Loucy (cell line): ENCODE measurements around the gene MESD.

Experiments
- H2AFZ ChIP-seq: fragments of 200-600 bp; sonication (generic); 2 replicates; pipeline ENCODE4 v1.6.0; 2016; ENCODE audit warnings: antibody characterized with exemption, mild to moderate bottlenecking, low read length, moderate library complexity
- H3F3A ChIP-seq: fragments of 200-600 bp; 2 replicates; pipeline ENCODE4 v1.6.0; 2016; ENCODE audit warnings: antibody characterized with exemption, low read depth, mild to moderate bottlenecking
- H3K27me3 ChIP-seq: fragments of 200-600 bp; sonication (generic); 2 replicates; pipeline ENCODE4 v1.6.1; 2014; ENCODE audit warnings: low read length, mild to moderate bottlenecking; ENCODE audit not compliant: insufficient read depth, poor library complexity, severe bottlenecking
- H3K36me3 ChIP-seq: fragments of 200-600 bp; sonication (generic); 2 replicates; pipeline ENCODE4 v1.6.1; 2016; ENCODE audit warnings: low read length; ENCODE audit not compliant: insufficient read depth
- H3K4me1 ChIP-seq: fragments of 200-600 bp; sonication (generic); 2 replicates; pipeline ENCODE4 v1.5.1; 2014; ENCODE audit warnings: low read length, mild to moderate bottlenecking; ENCODE audit not compliant: insufficient read depth, poor library complexity, severe bottlenecking
- H3K4me2 ChIP-seq: fragments of 200-600 bp; sonication (generic); 2 replicates; pipeline ENCODE4 v1.6.0; 2014; ENCODE audit warnings: antibody characterized with exemption, low read length, low read depth, mild to moderate bottlenecking; ENCODE audit not compliant: poor library complexity, severe bottlenecking
- H3K4me3 ChIP-seq: fragments of 200-600 bp; sonication (generic); 2 replicates; pipeline ENCODE4 v1.5.1; 2014; ENCODE audit warnings: low read length, mild to moderate bottlenecking, mixed read lengths; ENCODE audit not compliant: poor library complexity, severe bottlenecking
- H3K79me2 ChIP-seq: fragments of 200-600 bp; sonication (generic); 2 replicates; pipeline ENCODE4 v1.6.1; 2014; ENCODE audit warnings: low read length; ENCODE audit not compliant: insufficient read depth
- H3K9ac ChIP-seq: fragments of 200-600 bp; sonication (generic); 2 replicates; pipeline ENCODE4 v1.6.0; 2014; ENCODE audit warnings: mild to moderate bottlenecking, low read depth, low read length, moderate library complexity; ENCODE audit not compliant: poor library complexity, severe bottlenecking
- H3K9me2 ChIP-seq: fragments of 200-600 bp; sonication (generic); replicated peaks from 2 replicates; pipeline ENCODE4 v1.6.1; 2016; ENCODE audit warnings: low read depth, low read length, mixed read lengths
- H3K9me3 ChIP-seq: fragments of 200-600 bp; sonication (generic); 2 replicates; pipeline ENCODE4 v1.6.1; 2014; ENCODE audit warnings: mild to moderate bottlenecking, antibody characterized with exemption, low read length, low read depth; ENCODE audit not compliant: insufficient read depth
- H4K20me1 ChIP-seq: fragments of 200-600 bp; sonication (generic); 2 replicates; pipeline ENCODE4 v1.6.0; 2014; ENCODE audit warnings: antibody characterized with exemption, low read length, mild to moderate bottlenecking; ENCODE audit not compliant: insufficient read depth, poor library complexity, severe bottlenecking
- CTCF ChIP-seq: fragments of 200-600 bp; sonication (generic); conservative IDR thresholded peaks from 2 replicates; pipeline ENCODE4 v1.5.1; 2014; ENCODE audit warnings: mild to moderate bottlenecking, antibody characterized with exemption, low read length
- EZH2phosphoT487 ChIP-seq: fragments of 200-600 bp; IDR thresholded peaks from 2 replicates; pipeline ENCODE4 v1.6.1; 2018; ENCODE audit warnings: antibody characterized with exemption, mild to moderate bottlenecking, moderate library complexity, borderline replicate concordance

The MESD gene

GRCh38 chr15:80953953-80954778 is 35.5 kb downstream of the MESD start:
- no peaks in the 10 kb centered on the region for H3K27me3 ChIP-seq
- H3K79me2 ChIP-seq, result no peaks in the 10 kb centered on the region
- no peak overlapping the region for H3K9ac ChIP-seq
- TF ChIP-seq EZH2phosphoT487 (no peak), CTCF (no peak)
- no peaks in the 10 kb centered on the region for H3K4me1 ChIP-seq
- no peaks in the 10 kb centered on the region for H3F3A ChIP-seq
- H4K20me1 ChIP-seq, result no peaks in the 10 kb centered on the region
- H3K9me3 ChIP-seq, result no peaks in the 10 kb centered on the region
- H3K9me2 ChIP-seq, result no peaks in the 10 kb centered on the region
- H3K36me3 ChIP-seq, result peaks cover 12% of the 10 kb centered on the region; the same call in 1 of the 2 replicates
- H3K4me2 ChIP-seq, result no peak overlapping the region
- no peak overlapping the region for H2AFZ ChIP-seq
- H3K4me3 ChIP-seq, result no peak overlapping the region

GRCh38 chr15:80953001-80953952 is 36.3 kb downstream of the MESD start:
- Histone ChIP-seq H3K27me3 (no peaks in the 10 kb centered on the region), H3F3A (no peaks in the 10 kb centered on the region), H3K79me2 (no peaks in the 10 kb centered on the region), H3K9me3 (no peaks in the 10 kb centered on the region), H2AFZ (no peak overlapping the region), H3K9me2 (no peaks in the 10 kb centered on the region), H3K36me3 (peaks cover 6% of the 10 kb centered on the region; the same call in 1 of the 2 replicates), H3K4me3 (no peak overlapping the region), H4K20me1 (no peaks in the 10 kb centered on the region), H3K4me1 (no peaks in the 10 kb centered on the region), H3K9ac (no peak overlapping the region), H3K4me2 (no peak overlapping the region)
- TF ChIP-seq CTCF (no peak), EZH2phosphoT487 (no peak)

- Histone ChIP-seq H4K20me1 (no peaks in the 10 kb centered on the region), H3K9me3 (no peaks in the 10 kb centered on the region), H3F3A (no peaks in the 10 kb centered on the region)
These were observed 37.7 kb downstream of the MESD start for GRCh38 chr15:80951941-80952340.

More at GRCh38 chr15:80951941-80952340, 37.7 kb downstream of the MESD start:
- TF ChIP-seq EZH2phosphoT487, result no peak
- TF ChIP-seq CTCF, result no peak
- H2AFZ ChIP-seq, result no peak overlapping the region
- H3K4me2 ChIP-seq, result no peak overlapping the region
- no peak overlapping the region for H3K4me3 ChIP-seq
- no peaks in the 10 kb centered on the region for H3K27me3 ChIP-seq
- H3K4me1 ChIP-seq, result no peaks in the 10 kb centered on the region
- no peaks in the 10 kb centered on the region for H3K9me2 ChIP-seq
- no peaks in the 10 kb centered on the region for H3K79me2 ChIP-seq
- no peak overlapping the region for H3K9ac ChIP-seq
- peaks cover 10% of the 10 kb centered on the region; the same call in 1 of the 2 replicates for H3K36me3 ChIP-seq
